NCI-H446 (cell line): ENCODE results near the gene LMTK3.
A peak's percentile ranks its signal among the peaks of the same experiment; 100 is the strongest.

ENCODE experiments used
- DNase-seq, 2 experiments: peaks; one replicate each; lab custom pipeline; 2025; lab: John Stamatoyannopoulos, UW

LMTK3 gene

GRCh38 chr19:48446579-48446978 is 65.1 kb downstream of the LMTK3 start:
- DNase-seq = no peak

GRCh38 chr19:48445606-48446481 is 65.8 kb downstream of the LMTK3 start, which contains the start of gene GRWD1:
TSS of gene GRWD1 (plus strand) at chr19:48445983. CDS start at chr19:48446006, 23 bp downstream.
- DNase-seq = peak; percentile 98 to 99

GRCh38 chr19:48445256-48445605 is 66.4 kb downstream of the LMTK3 start:
- DNase-seq = peak; percentile 85 to 91

- no peak for DNase-seq
Measured at GRCh38 chr19:48444936-48445200, 66.8 kb downstream of the LMTK3 start.

- no peak for DNase-seq
Measured at GRCh38 chr19:48444129-48444935, 67.3 kb downstream of the LMTK3 start.

- no peak for DNase-seq
Measured at GRCh38 chr19:48443731-48444128, 67.9 kb downstream of the LMTK3 start.

- DNase-seq = peak in 1 of 2 experiments; percentile 29
Measured at GRCh38 chr19:48443256-48443655, 68.4 kb downstream of the LMTK3 start.

GRCh38 chr19:48442116-48443035 is 69.3 kb downstream of the LMTK3 start:
- no peak for DNase-seq

GRCh38 chr19:48441360-48442050 is 70.1 kb downstream of the LMTK3 start:
- no peak for DNase-seq

GRCh38 chr19:48436586-48436985 is 75.0 kb downstream of the LMTK3 start:
- no peak for DNase-seq
